Kidney (tissue), 14 donors: ENCODE data around the gene MACROD2. TPM values are rescaled to one million over a fixed set of nuclear protein-coding genes. Genes with fewer than 3 reads are reported as not detected.

Experiments used
- DNase-seq, 5 donors: peaks; one replicate each; pipeline ENCODE4 v3.0.0-alpha.2; 2013 to 2020
- FAIRE-seq: peaks from 2 replicates; lab custom pipeline; 2012; peaks lifted over from hg19 to GRCh38; lab: Jason Lieb, UNC
- H3K27ac ChIP-seq, 2 donors: one replicate each; pipeline ENCODE4 v1.7.0; 2013; ENCODE audit warnings: low read depth in 2 of 2, low read length in 2 of 2, inconsistent platforms in 1 of 2
- H3K27me3 ChIP-seq: one replicate; pipeline ENCODE4 v1.7.1; 2013; ENCODE audit warnings: low read length, inconsistent platforms; ENCODE audit not compliant: control insufficient read depth, insufficient read depth
- H3K36me3 ChIP-seq, 3 donors: one replicate each; pipeline versions ENCODE4 v1.7.0 to v1.7.1; 2013; ENCODE audit warnings: low read length in 3 of 3, control low read depth in 1 of 3, inconsistent platforms in 1 of 3; ENCODE audit not compliant: insufficient read depth in 3 of 3, control insufficient read depth in 2 of 3
- H3K4me1 ChIP-seq, 3 donors: one replicate each; pipeline versions ENCODE4 v1.7.0 to v1.7.1; 2013; ENCODE audit warnings: low read length in 3 of 3, inconsistent platforms in 1 of 3, low read depth in 1 of 3; ENCODE audit not compliant: control insufficient read depth in 2 of 3, insufficient read depth in 2 of 3
- H3K4me3 ChIP-seq, 3 donors: one replicate each; pipeline versions ENCODE4 v1.7.0 to v1.8.1; 2013; ENCODE audit warnings: low read length in 3 of 3, control low read depth in 1 of 3, inconsistent platforms in 1 of 3
- H3K9ac ChIP-seq, 3 donors: one replicate each; pipeline versions ENCODE4 v1.7.0 to v1.7.1; 2013; ENCODE audit warnings: low read length in 3 of 3, control low read depth in 1 of 3, inconsistent platforms in 1 of 3
- H3K9me3 ChIP-seq, 3 donors: one replicate each; pipeline versions ENCODE4 v1.7.0 to v1.7.1; 2013; ENCODE audit warnings: low read length in 3 of 3, control low read depth in 1 of 3, inconsistent platforms in 1 of 3; ENCODE audit not compliant: control insufficient read depth in 2 of 3, insufficient read depth in 1 of 3
- CTCF ChIP-seq: IDR thresholded peaks from 3 replicates; pipeline ENCODE4 v1.5.1; 2012; ENCODE audit warnings: mild to moderate bottlenecking, moderate library complexity, borderline replicate concordance; ENCODE audit not compliant: insufficient read depth; ENCODE audit errors: extremely low read depth
- intact Hi-C: fragments of 100-400 bp; cut with DNase I; formaldehyde crosslinking; loops from one replicate; pipeline ENCODE4 v1.11.1; 2022
- polyA plus RNA-seq: library from polyadenylated mRNA; stranded (reverse); fragments of 350-450 nt; fragmentation: Illumina TruSeq; extraction: RNeasy Lipid Tissue Mini Kit (QIAGEN cat#74804); gene quantifications from one replicate; pipeline ENCODE4 v1.2.3, GENCODE V29; 2014; ENCODE audit warnings: low read depth, low replicate concordance; ENCODE audit not compliant: insufficient read depth
- total RNA-seq: library from RNA; stranded (reverse); fragmentation: NEBNext Ultra II Directional; extraction: Animal tissue kit (Norgen Biotek cat#: 25700); gene quantifications from one replicate; pipeline ENCODE4 v1.2.1, GENCODE V29; 2021
- donor health status: control.
- donor health status: control.
- donor health status: control.
- donor health status: control.
- donor health status: control.
- donor health status: DM: yes; HTN: yes; CAD: no.
- donor health status: Normal renal cell carcinoma (clear cell type).

The MACROD2 gene
- total and polyA plus RNA-seq, 2 donors from 2014 or later: 3.0 to 10.0 TPM

GRCh38 chr20:14764511-14765369 is 769.4 kb downstream of the MACROD2 start:
- H3K4me1 ChIP-seq: no peaks in the 10 kb centered on the region
- H3K36me3 ChIP-seq: no peaks in the 10 kb centered on the region
- H3K27ac ChIP-seq: no peak overlapping the region
- no peak for FAIRE-seq
- peak in 1 of 5 donors; percentile 23 for DNase-seq
- H3K27me3 ChIP-seq: no peaks in the 10 kb centered on the region
- no peak for TF ChIP-seq CTCF
- intact Hi-C loops: no loop called here
- no peak overlapping the region for H3K9ac ChIP-seq
- no peak overlapping the region for H3K4me3 ChIP-seq
- H3K9me3 ChIP-seq: no peaks in the 10 kb centered on the region

GRCh38 chr20:14765370-14765701 is 770.0 kb downstream of the MACROD2 start:
- H3K9ac ChIP-seq: no peak overlapping the region
- H3K4me1 ChIP-seq: no peaks in the 10 kb centered on the region
- FAIRE-seq: no peak
- H3K9me3 ChIP-seq: no peaks in the 10 kb centered on the region
- H3K36me3 ChIP-seq: no peaks in the 10 kb centered on the region
- intact Hi-C loops: no loop called here
- TF ChIP-seq CTCF: no peak
- H3K4me3 ChIP-seq: no peak overlapping the region
- no peak overlapping the region for H3K27ac ChIP-seq
- no peaks in the 10 kb centered on the region for H3K27me3 ChIP-seq
- DNase-seq: no peak

- TF ChIP-seq CTCF: no peak
- no peaks in the 10 kb centered on the region for H3K4me1 ChIP-seq
- intact Hi-C loops: no loop called here
- no peaks in the 10 kb centered on the region for H3K9me3 ChIP-seq
- no peak overlapping the region for H3K4me3 ChIP-seq
- H3K27me3 ChIP-seq: no peaks in the 10 kb centered on the region
- H3K27ac ChIP-seq: no peak overlapping the region
- no peak overlapping the region for H3K9ac ChIP-seq
- no peaks in the 10 kb centered on the region for H3K36me3 ChIP-seq
- DNase-seq: no peak
- no peak for FAIRE-seq
Measured at GRCh38 chr20:14773486-14773885, 778.2 kb downstream of the MACROD2 start.

DNA sequence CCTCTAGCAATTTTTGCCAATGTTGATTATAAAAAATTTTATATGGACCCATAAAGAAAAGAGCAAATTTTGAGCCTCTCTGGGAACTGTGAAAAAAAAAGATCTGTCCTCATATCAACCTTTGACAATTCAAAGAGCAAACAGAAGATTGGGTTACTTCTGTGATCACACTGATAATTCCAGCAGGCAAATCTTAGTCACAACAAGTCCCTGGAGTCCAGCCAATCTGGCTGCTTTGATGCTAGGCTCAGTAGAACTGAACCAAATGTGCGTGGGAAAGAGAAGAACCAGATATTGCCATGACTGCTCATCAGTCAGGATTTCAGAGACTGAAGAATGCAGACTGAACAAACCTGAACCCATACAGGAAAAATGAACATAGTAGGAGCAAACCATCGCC is 780.5 kb downstream of the MACROD2 start:
- Histone ChIP-seq H3K36me3 (no peaks in the 10 kb centered on the region), H3K4me3 (no peak overlapping the region), H3K27ac (no peak overlapping the region), H3K9ac (no peak overlapping the region), H3K27me3 (no peaks in the 10 kb centered on the region), H3K4me1 (no peaks in the 10 kb centered on the region), H3K9me3 (no peaks in the 10 kb centered on the region)
- intact Hi-C loops: no loop called here
- no peak for TF ChIP-seq CTCF
- DNase-seq (no peak), FAIRE-seq (no peak)
